NCI-H345 (cell line): ENCODE results near the gene ATG9B.
A peak's percentile ranks its signal among the peaks of the same experiment; 100 is the strongest.

Source experiments
- DNase-seq: peaks from one replicate; lab custom pipeline; 2025; lab: John Stamatoyannopoulos, UW

ATG9B gene

GRCh38 chr7:151000897-151001495 lies 23.3 kb downstream of the ATG9B start:
- no peak for DNase-seq

- DNase-seq, result no peak
These were observed 24.6 kb downstream of the ATG9B start for GRCh38 chr7:150999497-151000230.

GRCh38 chr7:150999001-150999400 lies 25.3 kb downstream of the ATG9B start:
- DNase-seq, result no peak

GRCh38 chr7:150998341-150998740 lies 26.0 kb downstream of the ATG9B start:
- DNase-seq, result no peak

GRCh38 chr7:150997817-150998216 lies 26.5 kb downstream of the ATG9B start:
- no peak for DNase-seq

- no peak for DNase-seq
These were observed 27.2 kb downstream of the ATG9B start for GRCh38 chr7:150997075-150997511.

GRCh38 chr7:150996376-150997074 lies 27.8 kb downstream of the ATG9B start:
- no peak for DNase-seq

GRCh38 chr7:150994838-150995510 lies 29.3 kb downstream of the ATG9B start:
- no peak for DNase-seq

- DNase-seq, result no peak
These were observed 30.0 kb downstream of the ATG9B start for GRCh38 chr7:150994141-150994837.

- DNase-seq, result no peak
These were observed 30.8 kb downstream of the ATG9B start for GRCh38 chr7:150993511-150993910.

GRCh38 chr7:150992833-150993302 lies 31.4 kb downstream of the ATG9B start:
- DNase-seq, result peak; percentile 23

GRCh38 chr7:150992051-150992640 lies 32.1 kb downstream of the ATG9B start:
- DNase-seq, result no peak

- no peak for DNase-seq
These were observed 33.7 kb downstream of the ATG9B start, which contains the start of gene NOS3 for GRCh38 chr7:150990416-150991186. NOS3 (plus strand) TSS chr7:150991017; CDS start chr7:150993804, 2,787 bp downstream.

- DNase-seq, result no peak
These were observed 34.8 kb downstream of the ATG9B start for GRCh38 chr7:150989456-150989855.

- peak; percentile 76 for DNase-seq
These were observed 35.8 kb downstream of the ATG9B start for GRCh38 chr7:150988230-150989226.

- no peak for DNase-seq
These were observed 37.7 kb downstream of the ATG9B start for GRCh38 chr7:150986556-150986955.

- peak; percentile 71 for DNase-seq
These were observed 38.2 kb downstream of the ATG9B start for GRCh38 chr7:150986099-150986512.

GRCh38 chr7:150983893-150984368 lies 40.4 kb downstream of the ATG9B start:
- DNase-seq, result no peak

GRCh38 chr7:150982351-150982750 lies 41.9 kb downstream of the ATG9B start:
- DNase-seq, result no peak
